GM18858 (cell line): ENCODE measurements around the gene ALDH4A1.

Experiments used
- ATAC-seq: cut with Tn5 transposase; IDR thresholded peaks from one replicate; pipeline ENCODE4 v1.9.1; 2021; ENCODE audit not compliant: unreplicated experiment

The ALDH4A1 gene

DNA sequence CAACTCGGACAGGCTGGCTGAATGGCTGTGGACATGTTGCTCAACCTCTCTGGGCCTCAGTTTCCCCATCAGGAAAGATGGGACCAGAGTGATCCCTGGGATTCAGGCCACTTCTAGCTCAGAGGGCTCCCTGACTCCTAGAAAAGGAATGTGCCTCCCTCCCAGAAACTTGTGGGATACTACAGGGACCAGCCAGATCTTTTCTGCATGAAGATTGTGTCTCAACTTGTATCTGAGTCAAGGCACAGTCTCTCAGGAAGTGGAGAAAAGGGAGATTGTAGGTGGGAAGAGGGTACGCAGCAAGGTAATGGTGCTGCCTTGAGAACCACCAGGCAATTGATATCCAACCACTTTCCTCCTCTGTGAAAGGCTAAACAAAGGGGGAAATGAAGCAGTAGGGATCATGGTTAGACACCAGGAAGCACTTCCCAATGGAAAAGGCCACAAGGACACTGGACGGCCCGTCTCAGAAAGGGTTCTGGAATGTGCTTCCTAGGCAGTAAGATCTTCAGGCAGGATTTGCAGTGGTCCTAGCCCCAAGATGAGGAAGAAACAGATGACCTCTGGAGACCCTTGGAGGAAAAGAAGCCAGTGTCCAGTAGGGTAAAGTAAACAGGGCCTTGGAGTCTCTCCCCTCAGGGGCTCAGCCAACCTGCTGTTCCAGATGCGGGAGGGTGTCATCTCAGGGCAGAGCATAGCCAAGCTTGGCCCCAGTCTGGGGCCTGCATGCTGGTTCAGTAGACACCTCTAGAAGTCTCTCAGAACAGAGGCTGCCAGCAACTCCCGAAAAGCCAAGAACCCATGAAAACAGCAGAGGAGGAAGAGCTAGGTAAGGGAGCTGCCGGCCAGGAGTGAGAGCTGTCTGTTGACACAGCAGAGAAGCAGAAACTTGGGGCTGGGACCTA, 37.3 kb upstream of the ALDH4A1 start:
- no peak for ATAC-seq

DNA sequence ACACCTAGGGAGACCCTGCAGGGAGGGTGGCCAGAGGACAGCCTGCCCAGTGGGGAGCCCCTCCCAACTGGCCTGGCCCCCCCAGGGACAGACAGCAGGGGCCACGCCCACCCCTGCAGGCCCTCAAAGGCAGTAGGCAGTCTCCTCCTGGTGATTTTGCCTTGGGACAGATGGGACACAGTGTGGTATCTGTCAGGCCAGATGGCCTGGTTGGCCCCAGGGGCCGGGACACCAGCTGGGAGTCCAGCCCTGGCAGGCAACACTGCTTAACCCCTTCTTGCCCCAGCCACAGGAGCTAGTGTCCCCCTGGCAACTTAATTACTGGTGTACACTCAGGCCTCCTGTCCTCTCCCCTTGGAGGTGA, 36.3 kb upstream of the ALDH4A1 start:
- no peak for ATAC-seq

DNA sequence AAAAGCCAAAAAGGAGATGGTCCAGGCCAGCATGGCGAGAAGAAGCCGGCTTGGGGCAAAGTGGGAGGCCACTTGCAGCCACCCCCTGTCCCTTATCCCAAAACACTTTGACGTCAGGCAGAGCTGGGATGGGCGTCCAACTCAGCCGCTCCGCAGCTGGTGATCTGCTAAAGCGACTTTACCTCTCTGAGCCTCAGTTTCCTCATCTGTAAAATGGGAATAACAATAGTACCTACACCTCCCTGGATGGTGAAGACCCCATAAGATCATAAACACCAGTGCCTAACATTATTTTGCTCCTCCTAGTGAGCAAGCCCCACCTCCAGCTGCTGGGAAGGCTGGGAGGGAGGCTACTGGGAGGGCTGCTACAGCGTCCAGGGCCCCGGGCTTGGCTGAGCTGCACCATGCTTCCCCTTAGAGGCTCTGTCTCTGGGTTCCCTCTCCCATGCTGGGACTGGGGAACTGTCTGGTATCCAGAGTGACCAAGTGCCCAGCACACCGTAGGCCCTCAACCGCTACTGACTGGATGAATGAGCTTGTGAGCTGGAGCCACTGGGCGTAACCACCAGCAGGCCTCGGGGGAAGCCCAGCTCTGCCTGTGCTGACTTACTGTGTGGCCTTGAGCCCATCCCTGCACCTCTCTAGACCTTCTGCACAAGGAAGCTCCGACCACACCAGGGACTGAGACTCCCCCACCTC, 35.8 kb upstream of the ALDH4A1 start:
- no peak for ATAC-seq

DNA sequence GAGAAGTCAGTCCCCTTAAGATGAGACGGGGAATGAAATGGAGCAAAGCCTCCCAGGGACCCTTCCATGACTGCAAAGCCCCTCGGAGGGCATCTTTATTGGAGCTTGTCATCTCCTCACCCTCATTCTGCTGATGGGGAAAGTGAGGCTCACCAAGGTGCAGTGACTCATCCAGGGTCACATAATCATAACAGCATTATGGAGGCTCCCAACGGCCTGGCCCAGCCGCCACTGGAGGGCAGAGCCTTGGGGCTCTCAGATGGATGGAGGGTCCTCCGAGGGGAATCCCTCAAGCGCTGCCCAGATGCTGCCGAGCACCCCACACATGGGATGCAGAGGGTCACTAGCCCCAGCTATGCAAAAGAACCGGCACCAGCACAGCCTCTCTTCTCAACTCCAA, 35.2 kb upstream of the ALDH4A1 start:
- no peak for ATAC-seq

- no peak for ATAC-seq
Observed at GRCh38 chr1:18936814-18937481, 34.6 kb upstream of the ALDH4A1 start.

GRCh38 chr1:18936471-18936813, 34.1 kb upstream of the ALDH4A1 start:
- ATAC-seq = no peak

DNA sequence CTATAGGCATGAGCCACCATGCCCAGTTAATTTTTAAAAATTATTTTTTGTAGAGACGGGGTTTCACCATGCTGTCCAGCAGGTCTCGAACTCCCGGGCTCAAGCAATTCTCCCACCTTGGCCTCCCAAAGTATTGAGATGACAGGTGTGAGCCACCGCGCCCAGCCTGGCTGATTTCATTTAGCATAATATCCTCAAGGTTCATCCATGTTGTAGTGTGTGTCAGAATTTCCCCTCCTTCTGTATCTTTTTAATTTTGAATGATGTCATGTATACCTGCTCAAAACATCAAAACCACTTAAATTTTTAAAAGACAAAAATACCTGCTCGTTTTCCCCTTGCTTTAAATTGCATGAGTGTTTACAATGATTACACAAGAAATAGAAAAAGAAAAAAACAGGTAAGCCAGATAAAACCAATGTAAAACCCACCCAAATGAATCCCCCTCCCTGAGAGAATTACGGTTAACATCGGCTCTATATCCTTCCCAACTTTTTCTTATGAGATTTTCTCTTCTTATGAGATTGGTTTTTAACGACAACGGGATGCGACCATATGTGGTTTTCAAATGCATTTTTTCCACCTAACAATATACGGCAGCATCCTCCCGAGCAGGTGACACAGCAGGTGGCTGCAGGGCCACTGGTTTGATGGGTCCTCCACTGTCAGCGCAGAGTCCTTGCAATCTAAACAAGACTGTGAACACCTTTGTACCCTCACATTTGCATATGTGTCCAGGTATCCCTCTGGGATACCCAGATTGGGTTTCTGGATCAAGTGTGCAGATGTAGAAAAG, 32.0 kb upstream of the ALDH4A1 start:
- ATAC-seq = no peak

DNA sequence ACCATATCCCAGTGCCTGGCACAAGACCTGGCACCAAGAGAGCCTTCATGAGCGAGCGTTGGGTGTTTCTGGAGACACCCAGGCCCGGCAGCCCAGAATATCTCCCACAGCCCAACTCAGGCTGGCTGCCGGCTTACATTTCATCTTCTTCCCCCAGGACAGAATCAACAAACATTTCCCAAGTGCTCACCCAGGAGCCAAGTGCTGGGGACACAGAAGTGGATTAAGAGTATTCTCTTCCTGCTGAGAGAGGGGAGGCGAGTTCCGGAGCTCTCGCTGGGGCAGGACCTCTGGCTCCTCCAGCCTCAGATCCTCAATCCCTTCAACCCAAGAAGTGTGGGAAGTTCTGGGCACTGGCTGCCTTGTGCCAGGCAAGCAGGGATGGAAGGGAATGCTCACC, 30.5 kb upstream of the ALDH4A1 start:
- ATAC-seq = no peak

GRCh38 chr1:18932387-18932786, 30.0 kb upstream of the ALDH4A1 start:
- no peak for ATAC-seq

GRCh38 chr1:18931730-18932129, 29.4 kb upstream of the ALDH4A1 start:
- no peak for ATAC-seq

GRCh38 chr1:18929686-18930085, 27.3 kb upstream of the ALDH4A1 start:
- ATAC-seq = no peak

DNA sequence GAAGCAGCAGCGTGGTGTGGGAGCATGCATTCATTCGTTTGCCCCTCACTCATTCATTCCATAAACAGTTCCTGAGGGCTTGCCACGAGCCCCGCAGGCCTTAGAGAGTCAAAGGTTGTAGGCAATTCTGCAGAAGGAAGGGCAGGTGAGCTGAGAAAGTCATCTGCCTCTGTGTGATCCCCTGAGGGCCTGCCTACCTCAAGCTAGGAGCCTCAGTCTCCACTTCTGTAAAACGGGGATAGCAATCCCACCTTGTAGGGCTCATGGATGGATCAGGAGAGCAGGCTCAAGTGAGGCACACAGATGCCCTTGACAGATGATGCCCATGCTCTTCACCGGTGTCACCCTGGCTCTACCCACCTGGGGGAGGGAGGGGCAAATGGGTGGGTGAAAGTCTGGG, 26.6 kb upstream of the ALDH4A1 start:
- no peak for ATAC-seq

DNA sequence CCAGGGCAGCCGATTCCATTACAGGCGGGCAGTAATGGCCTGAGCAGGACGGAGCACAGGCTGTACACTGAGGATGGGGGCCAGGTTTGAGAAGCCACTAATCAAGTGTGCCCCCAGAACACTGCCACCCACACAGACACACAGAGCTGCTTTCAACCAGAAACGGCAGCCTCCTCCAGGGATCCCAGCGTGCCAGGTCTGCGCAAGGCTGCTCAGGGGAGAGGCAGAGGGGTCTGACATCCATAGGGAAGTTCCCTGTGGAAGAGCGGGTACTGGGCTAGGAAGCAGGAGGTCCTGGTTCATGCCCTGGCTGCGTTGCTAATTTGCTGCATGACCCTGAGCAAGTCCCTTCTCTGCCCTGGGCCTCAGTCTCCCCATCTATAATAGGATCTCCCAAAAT, 26.1 kb upstream of the ALDH4A1 start:
- no peak for ATAC-seq

- no peak for ATAC-seq
Observed at GRCh38 chr1:18927654-18928272, 25.4 kb upstream of the ALDH4A1 start.

GRCh38 chr1:18927082-18927653, 24.8 kb upstream of the ALDH4A1 start:
- ATAC-seq = no peak

GRCh38 chr1:18926315-18927081, 24.1 kb upstream of the ALDH4A1 start:
- peak; percentile 44 for ATAC-seq

DNA sequence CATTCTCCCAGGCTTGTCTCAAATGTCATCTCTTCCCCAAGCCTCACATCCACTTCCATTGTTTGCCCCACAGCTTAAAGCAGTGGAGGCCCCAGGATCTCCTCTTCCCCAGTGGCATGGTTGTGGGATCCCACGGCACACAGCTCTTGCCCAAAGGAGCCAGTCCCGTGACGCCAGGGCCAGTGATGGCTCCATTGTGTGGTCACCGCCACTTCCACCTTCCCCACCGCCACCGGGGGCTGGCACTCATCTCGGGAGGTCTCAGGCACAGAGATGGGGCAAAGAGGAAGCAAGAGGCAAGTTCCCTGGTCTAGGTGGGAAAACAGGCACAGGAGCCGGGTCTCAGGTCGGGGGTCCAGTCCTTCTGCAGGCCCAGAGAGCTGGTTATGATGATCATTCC, 22.9 kb upstream of the ALDH4A1 start:
- ATAC-seq = no peak

GRCh38 chr1:18924221-18924691, 21.9 kb upstream of the ALDH4A1 start:
- ATAC-seq = no peak

DNA sequence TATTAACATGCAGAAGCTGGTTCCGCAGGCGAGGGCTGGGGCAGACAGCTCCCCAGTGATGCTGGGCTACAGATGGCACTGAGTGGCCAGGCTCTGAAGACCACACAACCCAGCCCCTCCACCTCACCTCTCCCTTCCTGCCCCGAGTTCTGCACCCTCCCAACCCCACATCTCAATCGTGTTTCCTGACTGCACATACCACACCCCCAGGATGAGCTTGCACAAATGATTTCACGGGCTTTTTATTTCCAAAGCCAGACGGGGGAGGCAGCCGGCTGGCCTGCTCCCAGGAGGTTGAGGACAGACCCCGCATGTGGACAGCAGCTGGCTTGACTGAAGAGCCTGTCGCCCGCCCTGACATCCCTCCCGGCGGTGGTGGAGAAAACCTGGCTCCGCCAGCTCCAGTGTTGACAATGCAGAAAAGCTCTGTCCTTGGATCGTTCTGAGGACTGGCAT, 21.4 kb upstream of the ALDH4A1 start:
- ATAC-seq = no peak
